Medulla oblongata (tissue), 1 donor: ENCODE results near the gene SEPTIN10.
A peak's percentile ranks its signal among the peaks of the same experiment; 100 is the strongest.

Experiments
- DNase-seq: peaks from one replicate; pipeline ENCODE4 v3.0.0-alpha.2; 2015; ENCODE audit errors: extremely low spot score

SEPTIN10 gene

DNA sequence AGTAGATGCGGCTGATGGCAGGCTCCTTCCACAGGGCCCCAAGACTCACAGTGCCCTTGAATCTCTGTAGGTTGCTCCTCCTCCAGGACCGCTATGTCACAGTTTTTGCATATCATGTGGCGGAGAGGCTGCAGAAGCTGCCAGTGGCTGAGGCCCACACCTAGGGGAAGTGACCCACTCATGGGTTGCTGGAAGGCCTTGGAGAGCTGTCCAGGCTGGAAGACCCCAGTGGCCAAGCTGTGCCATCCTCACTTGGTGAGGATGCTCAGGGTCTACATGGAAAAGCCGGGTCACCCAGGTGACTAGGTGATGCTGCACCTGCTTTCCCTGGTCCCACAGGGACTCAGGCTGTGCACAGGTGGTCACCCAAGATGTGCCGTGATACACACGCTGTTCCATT, 90.6 kb downstream of the SEPTIN10 start:
- no peak for DNase-seq

DNA sequence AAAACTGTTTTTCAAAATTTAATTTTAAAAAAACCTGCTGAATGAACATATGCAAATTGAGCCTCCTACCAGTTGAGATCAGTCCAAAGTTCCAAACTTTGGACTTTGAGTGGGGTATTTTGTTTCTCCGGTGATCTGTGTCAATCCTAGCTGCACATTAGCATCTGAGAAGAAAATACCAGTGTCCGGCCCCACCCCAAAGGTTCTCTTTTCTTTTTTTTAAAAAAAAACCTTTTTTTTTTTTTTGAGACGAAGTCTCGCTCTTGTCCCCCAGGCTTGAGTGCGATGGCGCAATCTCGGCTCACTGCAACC, 91.7 kb downstream of the SEPTIN10 start:
- DNase-seq = no peak

DNA sequence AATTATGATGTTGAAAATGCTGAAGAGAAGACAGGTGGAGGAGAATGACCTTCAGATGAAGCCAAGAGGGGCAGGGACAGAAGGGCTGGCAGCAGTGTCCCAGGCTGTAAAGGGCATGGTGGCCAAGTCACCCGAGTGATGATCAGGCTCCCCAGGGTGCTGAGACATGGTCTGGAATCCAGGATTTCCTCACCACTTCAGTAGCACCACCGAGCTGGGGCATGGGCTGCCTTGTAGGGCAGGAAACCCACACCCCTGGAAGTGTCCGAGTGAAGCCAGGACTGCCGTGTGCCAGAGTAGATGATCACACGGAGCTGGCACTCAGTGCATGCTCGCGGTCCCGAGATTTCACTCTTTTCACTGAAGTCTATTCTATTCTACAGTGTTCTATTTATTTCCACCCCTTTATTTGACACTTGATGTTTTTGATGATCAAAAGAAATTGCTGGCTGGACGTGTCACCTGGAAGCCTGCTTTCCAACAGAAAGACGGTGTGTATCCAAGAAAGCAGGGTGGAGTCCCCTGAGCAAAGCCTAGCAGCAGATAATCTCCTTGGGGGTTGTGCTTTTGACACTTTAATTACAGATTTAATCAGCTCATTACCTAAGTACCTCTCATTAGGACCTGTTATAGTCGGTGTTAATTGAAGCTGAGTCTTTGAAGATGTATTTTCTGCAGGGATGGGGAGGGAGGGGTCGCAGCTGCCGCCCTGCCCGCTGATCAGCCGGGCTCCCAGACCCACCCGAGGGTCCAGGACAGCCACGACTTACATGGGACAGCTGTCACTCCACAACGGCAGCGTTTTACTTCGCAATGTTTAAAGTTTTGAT, 92.3 kb downstream of the SEPTIN10 start:
- no peak for DNase-seq

DNA sequence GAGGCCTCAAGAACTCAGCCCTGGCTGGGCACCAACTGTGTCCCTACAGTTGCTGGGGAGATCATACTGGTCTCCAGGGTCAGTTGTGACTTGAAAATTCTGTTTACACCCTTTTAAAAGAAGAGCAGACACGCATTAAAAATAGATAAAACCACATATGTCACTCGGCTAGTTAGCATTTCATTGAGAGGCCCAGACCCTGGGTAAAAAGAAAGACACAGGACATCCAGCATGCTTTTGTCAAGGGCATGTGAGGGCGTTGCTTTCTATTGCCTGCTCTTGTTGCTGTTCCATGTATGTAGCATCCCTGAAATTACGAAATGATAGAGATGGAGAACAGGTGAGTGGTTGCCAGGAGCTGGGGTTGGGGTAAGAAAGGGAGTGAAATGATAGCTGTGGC, 94.3 kb downstream of the SEPTIN10 start:
- DNase-seq = no peak

DNA sequence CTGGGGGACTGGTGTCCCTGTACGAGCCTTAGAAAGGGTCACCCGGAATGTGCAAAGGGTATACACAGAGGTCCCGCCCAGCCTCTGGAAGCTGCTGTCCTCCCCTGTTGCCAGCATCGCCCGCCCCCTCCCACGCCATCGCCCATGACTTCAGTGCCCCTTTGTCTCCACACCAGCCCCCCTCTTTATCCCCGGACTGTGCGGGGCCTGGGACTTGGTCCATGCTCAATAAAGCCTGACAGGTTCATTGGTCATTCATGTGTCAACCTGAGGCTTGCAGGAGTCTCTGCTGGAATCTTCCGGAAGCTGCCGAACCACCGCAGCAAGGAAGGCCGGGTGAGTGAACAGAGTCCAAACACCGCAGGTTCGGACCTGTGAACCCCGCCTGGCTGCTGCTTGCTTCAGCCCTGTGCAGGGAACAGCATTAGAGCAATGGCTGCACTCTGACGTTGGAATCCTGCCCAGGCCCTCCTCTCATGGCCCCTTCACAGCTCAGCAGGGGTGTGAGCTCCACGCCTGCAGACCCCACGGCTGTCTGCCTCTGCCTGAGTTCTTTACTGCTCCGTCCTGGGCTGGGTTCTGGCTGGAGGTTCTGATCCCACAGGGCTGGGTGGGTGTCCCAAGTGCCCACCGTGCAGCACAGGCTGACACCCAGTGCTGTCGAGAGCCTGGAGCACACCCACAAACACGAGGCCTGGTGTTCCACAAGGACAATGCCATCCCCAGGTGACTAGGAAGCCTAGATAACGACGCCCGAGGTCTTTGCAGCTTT, 96.5 kb downstream of the SEPTIN10 start:
- DNase-seq = no peak

DNA sequence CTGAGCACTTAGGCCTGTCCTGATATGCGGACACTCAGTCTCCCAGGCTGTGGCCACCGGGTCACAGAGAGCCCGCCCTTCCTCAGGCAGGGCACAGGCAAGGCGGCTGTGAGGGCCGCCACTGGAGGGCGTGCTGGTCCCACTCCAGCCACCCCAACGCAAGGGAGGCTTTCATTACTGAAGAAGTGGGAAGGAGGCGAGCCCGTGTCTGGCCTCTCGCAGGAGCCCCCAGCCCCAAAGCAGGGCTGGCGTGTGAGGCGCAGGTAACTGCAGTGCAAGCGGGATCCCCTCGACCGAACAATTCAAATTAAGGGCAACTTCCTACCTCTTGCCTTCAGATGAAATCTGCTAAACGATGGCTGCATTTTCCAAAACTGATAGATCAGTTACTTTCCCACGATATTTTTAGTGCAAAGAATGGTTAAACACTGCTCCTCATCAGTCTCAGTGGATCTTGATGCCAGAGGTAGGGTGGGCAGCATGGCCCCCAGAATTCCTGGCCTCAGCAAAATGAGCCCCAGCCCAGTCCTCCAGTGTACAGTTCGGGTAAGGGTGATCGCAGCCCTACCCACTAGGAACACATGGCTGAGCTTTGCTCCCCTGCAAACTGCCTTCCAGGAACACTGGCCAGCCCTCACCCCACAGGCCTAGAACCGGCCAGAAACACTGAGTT, 97.2 kb downstream of the SEPTIN10 start:
- no peak for DNase-seq

DNA sequence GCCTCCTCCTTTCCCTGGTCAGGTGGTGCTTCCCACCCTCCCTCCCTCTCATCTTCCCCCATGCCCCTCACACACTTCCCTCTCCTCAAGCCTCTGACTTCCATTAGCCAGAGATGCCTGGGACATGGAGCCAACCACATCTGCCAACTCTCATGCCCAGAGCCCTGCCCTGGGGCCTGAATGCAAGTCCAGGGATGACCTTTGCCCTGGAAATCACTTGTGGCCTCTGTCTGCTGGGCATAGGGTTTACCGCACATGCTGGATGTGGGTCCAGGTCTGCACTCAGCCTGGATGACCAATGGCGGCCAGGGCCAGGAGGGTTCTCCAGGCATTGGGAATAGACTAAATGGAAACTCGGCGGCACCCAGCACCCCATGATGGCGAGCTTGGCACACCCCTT, 98.9 kb downstream of the SEPTIN10 start:
- DNase-seq = no peak

DNA sequence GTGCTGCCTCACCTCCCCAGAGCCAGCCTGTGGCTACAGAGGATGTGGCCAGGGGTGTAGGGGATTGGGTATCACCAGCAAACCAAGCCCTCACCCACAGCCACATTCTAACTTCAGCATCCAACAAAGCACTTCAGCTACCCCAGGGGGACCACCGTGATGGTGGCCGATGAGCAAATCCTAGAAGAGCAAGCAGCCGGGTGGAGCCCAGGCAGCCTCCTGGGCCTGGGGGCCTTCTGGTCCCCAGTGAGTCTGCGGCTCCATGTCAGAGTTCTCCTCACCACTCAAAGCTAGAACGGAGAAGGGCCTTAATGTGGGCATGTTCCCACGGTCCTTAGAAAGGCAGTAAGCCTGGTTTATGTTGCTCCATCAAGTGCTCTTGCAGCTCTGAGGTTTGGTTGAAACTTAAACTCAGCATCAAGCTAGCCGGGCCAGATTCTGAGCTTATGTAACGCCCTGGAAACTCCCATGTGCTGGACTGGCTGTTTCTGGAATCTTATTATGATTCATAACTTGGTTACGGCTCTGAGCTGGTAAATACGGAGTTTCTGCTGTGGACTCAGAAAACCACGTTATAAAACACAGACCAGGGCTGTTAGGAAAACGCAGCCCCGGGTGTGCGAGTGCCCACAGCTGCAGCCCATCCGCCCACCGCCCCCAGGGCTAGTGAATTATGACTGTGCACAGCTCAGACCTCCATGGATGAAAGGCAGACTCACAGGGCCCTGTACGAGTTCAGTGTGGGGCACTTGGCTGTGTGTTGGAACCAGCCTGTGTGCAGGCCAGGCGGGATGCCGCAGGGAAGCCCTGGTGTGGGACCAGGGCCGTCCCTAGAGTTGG, 99.8 kb downstream of the SEPTIN10 start:
- DNase-seq = no peak

DNA sequence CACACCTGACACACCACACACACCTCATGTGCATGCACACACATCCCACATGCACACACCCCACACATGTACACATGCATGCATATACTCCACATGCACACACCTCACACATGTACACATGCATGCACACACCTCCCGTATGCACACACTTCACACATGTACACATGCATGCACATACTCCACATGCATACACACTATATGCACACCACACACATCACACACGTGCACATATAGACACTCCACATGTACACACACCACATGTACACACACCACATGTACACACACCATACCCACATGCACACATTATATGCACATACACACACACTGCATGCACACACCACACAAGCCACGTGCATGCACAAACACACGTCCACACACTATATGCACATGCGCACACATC, 100.5 kb downstream of the SEPTIN10 start:
- DNase-seq = no peak

DNA sequence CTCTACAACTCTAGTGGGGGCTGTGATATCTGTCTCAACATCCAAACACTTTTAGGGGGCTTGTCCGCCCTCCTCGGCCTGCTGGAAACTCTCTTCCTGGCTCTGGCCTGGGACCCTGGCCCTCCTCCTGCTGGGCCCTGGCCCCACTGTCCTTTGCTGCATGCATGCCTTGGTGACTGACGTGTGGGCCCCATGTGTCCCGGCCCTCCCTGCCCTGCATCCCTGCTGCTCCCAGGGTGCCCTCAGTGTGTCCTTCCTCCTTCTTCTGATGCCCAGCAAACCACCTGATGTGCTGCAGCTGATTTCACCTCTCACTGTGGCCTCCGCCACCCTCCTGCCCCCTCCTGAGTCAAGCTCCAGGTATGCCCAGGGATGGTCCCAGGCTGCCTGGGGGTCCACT, 101.7 kb downstream of the SEPTIN10 start:
- DNase-seq = no peak

DNA sequence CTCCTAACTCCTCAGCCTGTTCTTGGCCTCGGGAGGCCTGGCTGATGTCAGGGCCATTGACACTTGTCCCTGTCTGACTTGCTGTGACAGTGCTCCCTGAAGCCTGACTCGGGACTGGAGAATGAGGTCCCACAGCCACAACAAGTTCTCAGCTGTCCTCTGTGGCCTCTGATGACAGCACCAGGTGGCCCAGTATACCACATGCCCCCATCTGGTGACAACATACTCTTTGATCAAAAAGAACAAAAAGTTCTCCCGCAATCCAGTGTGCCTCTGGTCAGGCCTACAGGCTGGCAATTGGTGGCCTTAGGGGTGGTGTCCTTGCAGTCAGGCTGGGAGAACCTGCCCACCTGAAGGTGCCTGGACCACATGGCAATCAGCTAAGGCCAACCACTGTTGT, 102.6 kb downstream of the SEPTIN10 start:
- DNase-seq = no peak

DNA sequence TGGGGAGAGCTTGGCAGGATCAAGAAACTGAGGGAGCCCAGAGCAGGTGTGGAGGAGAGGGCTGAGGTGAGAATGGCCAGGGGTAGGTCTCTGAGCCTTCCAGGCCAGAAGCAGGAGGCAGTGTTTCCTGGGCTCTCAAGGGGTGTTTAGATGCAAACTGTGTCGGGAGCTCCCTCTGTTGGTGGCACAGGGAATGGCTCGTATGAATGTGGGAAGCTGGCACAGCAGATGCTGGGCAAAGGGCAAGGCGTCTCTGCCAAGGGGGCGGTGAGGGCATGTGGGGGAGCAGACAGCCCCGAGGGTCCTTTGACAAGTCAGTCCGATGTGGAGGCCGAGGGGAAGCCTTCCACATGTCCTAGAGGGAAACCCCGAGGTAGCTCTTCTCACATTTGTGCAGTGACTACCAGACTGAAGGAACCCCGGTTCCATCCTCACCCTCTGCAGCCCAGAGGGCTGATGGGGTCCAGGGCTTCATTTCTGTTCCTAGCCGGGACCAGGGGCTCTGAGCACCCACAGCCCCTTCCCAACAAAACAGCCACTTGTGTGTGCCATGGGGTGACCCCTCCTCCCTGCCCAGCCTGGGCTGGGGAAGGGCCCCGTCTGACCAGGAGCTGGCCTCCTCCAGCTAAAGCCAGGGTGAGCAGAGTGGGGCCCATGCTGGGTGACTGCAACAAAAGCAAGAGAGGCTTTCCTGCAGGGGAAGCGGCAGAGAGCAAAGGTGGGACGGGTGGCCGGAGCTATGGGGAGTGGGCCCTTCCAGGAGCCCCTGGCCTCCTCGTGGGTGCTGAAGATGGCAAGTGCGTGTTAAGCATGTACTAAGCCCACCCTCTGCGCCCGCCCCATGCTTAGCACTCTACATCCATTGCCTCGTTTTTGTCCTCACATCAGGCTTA, 103.4 kb downstream of the SEPTIN10 start:
- DNase-seq = peak; percentile 88

DNA sequence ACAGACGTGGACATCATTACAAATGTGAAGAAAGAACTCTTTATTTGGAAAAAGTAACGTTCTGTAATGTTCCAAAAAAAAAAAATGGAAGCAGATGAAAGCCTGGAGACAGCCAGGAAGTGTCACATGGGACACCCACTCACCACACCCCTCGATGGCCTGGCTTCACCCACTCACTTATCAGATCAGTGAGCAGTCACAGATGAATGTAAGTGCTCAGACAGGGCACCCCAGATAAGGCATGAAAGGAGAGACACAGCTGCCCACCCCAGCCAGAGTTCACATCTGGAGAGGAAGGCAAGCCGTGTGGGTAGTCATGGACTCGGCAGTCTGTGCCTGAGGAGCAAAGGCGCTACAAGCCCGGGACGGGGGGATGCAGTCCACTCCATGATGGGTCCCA, 105.2 kb downstream of the SEPTIN10 start:
- DNase-seq = no peak

DNA sequence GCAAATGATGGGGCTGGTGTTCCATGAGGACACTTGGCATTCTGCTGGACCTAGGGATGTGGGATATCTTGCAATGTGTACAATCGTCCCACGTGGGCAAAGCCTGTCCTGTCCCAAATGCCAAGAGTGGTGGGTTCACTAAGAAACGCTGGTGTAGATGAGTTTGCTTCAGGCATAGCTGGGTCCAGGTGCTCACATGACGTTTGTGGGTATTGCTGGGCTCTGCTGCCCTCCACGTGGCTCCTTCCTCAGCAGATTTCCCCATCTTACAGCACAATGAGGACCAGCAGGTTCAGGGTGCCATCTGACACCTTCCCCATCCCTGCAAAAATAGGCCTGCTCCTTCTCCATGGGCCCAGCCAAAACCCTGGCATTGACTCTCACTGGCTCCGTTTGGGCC, 105.9 kb downstream of the SEPTIN10 start:
- no peak for DNase-seq

DNA sequence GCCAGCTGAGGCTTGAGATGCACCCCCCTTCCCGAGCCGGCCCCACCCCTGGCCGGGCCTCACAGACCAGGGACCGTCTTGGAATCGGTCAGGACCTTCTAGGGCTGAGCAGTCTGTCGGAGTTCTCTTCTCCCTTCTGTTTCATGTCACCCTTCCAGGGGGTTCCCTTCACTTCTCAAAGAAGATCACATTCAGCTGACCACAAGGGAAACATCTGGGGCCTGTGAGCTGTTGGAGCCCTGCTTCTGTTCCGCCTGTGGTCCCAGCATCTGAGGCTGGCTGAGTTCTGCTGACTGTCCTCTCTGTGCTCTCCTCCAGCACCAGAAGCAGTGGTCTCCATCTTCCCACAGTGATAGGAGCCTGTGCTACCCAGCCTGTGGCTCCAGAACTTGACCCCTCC, 106.5 kb downstream of the SEPTIN10 start:
- peak; percentile 73 for DNase-seq

DNA sequence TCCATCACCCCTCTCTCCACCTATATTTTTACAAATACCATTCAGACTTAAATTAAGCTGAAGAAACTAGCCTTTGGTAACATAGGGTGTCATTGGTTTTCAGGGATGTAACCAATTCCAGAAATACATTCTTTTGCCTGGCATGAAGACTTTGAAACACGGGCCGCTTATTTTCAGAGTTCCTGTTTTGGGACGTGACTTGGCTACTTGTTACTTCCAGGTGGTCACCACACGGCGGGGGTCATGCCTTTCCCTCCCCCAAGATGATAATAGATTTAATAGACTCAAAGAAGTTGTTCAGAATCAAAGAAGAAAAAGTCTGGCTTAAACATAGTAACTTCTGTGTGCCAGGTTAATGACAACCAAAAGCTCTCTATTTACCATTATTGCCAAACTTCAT, 110.6 kb downstream of the SEPTIN10 start:
- no peak for DNase-seq

DNA sequence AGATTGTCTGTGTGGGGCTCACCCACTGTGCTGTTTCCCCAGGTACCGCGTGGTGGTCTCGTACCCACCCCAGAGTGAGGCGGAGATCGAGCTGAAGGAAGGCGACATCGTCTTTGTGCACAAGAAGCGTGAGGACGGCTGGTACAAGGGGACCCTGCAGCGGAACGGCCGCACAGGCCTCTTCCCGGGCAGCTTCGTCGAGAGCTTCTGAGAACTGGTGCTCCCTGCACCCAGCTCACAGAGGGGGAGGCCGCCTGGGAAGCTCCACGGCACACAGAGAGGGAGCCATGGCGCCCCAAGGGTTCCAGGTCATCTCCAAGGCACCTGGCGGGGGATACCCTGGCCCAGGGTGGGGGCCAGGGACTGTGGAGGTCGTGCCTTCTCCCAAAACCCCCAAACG, 112.3 kb downstream of the SEPTIN10 start:
- DNase-seq = no peak

DNA sequence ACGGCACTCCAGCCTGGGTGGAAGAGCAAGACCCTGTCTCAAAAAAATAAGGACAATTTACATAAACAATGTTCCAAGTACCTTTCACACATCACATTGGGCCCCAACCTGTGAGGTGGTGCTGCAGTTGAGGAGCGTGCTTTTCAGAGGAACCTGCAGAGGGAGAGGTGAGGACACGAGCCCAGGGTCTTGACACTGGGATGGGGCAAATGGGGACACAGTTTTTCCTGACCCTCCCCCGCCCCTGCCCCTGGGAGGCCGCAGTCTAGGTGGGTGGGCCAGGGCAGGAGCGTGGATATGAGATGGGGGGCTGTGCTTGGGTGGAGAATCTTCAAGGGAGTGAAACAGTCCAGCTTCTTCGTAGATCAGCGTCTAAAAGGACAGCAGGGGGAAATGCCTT, 112.9 kb downstream of the SEPTIN10 start:
- DNase-seq = no peak

DNA sequence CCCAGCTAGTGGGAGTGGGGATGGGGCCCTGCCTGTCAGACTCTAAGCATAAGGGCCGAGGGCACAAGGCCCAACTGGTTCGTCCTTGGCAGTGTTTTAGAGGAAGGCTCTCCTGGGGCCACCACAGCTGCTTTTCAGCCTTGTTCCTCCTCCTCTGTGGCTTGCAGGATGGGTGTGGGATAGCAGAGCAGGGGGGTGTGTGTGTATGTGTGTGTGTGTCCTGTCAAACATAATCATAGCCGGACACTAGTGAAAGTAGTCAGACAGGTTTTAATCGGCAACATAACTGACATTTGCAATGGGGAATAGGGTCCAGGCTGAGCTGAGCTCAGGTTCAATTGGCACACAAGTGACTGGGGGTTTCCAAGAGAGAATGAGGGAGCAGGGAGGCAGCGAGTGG, 114.2 kb downstream of the SEPTIN10 start:
- no peak for DNase-seq

DNA sequence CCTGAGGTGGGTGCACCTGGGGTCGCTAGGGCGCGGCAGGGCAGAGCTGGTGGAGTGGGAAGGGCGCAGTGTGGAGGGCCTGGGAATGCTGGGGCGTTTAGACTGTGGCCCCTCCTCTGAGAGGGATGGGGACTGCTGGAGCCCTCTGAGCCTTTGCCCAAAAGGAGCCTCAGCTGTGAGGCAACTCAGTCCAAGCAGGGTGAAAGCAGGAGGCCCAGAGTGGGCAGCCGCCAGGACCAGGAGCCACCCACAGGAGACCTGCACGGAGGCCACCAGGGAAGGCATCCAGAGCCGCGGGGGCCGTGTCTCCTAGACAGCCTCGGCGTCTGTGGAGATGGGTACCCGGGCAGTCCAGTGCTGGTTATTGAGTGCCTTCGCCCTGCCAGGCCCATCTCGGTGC, 114.9 kb downstream of the SEPTIN10 start:
- DNase-seq = no peak
